ENCODE measurements around the gene CD40LG. TPM values are rescaled to one million over a fixed set of nuclear protein-coding genes. Genes with fewer than 3 reads are reported as not detected.
A peak's percentile ranks its signal among the peaks of the same experiment; 100 is the strongest.

Gene CD40LG
- total RNA-seq, 1 donor from 2014 or later: not detected

DNA sequence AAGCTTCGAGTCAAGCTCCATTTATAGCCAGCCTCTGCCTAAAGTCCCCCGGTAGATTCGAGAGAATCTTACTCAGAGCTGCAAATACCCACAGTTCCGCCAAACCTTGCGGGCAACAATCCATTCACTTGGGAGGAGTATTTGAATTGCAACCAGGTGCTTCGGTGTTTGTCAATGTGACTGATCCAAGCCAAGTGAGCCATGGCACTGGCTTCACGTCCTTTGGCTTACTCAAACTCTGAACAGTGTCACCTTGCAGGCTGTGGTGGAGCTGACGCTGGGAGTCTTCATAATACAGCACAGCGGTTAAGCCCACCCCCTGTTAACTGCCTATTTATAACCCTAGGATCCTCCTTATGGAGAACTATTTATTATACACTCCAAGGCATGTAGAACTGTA is 11.2 kb downstream of the CD40LG start:
- DNase-seq: no peak
- Mint-ChIP-seq H3K4me3 (no peak overlapping the region), H3K27ac (no peak overlapping the region), H3K4me1 (peaks cover 16% of the 10 kb centered on the region), H3K36me3 (ENCODE audit: low read depth) (peaks cover 14% of the 10 kb centered on the region), H3K9me3 (no peaks in the 10 kb centered on the region), H3K27me3 (no peaks in the 10 kb centered on the region)
- ChIA-PET CTCF (no interaction called here), POLR2A (no interaction called here)
- intact Hi-C loops (cut with micrococcal nuclease): loop anchor here (5.0 kb wide), 1 partner anchor 42 kb away; no protein-coding TSS in a partner anchor
- ATAC-seq (ENCODE audit: low read depth): no peak
- TF ChIP-seq, protein P1, sequence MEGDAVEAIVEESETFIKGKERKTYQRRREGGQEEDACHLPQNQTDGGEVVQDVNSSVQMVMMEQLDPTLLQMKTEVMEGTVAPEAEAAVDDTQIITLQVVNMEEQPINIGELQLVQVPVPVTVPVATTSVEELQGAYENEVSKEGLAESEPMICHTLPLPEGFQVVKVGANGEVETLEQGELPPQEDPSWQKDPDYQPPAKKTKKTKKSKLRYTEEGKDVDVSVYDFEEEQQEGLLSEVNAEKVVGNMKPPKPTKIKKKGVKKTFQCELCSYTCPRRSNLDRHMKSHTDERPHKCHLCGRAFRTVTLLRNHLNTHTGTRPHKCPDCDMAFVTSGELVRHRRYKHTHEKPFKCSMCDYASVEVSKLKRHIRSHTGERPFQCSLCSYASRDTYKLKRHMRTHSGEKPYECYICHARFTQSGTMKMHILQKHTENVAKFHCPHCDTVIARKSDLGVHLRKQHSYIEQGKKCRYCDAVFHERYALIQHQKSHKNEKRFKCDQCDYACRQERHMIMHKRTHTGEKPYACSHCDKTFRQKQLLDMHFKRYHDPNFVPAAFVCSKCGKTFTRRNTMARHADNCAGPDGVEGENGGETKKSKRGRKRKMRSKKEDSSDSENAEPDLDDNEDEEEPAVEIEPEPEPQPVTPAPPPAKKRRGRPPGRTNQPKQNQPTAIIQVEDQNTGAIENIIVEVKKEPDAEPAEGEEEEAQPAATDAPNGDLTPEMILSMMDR (IDR thresholded peaks at IDR 0.05): no peak

DNA sequence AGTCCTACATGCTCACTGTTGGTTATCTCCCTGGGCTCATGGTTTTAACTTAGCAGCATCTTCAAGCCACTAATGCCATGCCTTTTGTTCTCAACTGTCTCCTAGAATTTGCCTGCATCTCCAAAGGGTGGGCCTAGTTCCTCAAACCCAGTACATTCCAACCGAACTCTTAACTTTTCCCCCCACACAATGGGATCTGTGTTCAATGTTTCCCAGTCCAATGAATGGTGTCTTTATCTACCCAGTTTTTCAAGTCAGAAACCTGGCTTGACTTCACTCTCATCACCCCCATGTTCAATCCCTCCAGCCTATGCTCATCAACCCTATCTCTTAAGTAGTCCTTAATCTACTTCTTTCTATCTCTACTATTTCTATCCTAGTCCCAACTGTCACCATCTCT is 12.9 kb downstream of the CD40LG start:
- Mint-ChIP-seq H3K36me3 (ENCODE audit: low read depth) (peaks cover 24% of the 10 kb centered on the region), H3K9me3 (no peaks in the 10 kb centered on the region), H3K4me3 (no peak overlapping the region), H3K27me3 (no peaks in the 10 kb centered on the region), H3K27ac (no peak overlapping the region), H3K4me1 (peaks cover 29% of the 10 kb centered on the region)
- TF ChIP-seq, protein P1 (IDR thresholded peaks at IDR 0.05): no peak
- ATAC-seq (ENCODE audit: low read depth): no peak
- no peak for DNase-seq
- CTCF ChIA-PET: no interaction called here
- POLR2A ChIA-PET: no interaction called here
- intact Hi-C loops (cut with micrococcal nuclease): no loop called here

DNA sequence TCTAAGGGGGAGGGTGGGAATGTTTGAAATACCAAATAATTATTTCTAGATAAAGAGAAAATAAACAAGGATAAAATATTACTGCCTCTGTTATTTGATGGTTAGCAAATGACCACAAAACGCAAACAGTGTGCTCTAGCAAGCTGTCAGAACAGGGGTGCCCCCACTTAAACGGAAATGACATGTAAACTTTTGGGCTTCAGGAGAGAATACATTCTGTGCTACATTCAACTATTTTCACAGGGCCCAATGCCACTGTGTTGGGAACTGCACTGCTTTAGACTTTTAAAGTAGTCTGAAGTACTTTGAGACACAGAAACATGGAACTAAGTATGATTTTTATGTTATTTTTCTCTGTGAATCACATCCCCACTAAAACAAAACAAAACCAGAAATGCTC is 14.1 kb downstream of the CD40LG start:
- peaks cover 30% of the 10 kb centered on the region for H3K4me1 Mint-ChIP-seq
- no peaks in the 10 kb centered on the region for H3K27me3 Mint-ChIP-seq
- TF ChIP-seq, protein P1 (IDR thresholded peaks at IDR 0.05): no peak
- H3K27ac Mint-ChIP-seq: no peak overlapping the region
- H3K4me3 Mint-ChIP-seq: no peak overlapping the region
- no peak for DNase-seq
- no peaks in the 10 kb centered on the region for H3K9me3 Mint-ChIP-seq
- no peak for ATAC-seq (ENCODE audit: low read depth)
- H3K36me3 Mint-ChIP-seq (ENCODE audit: low read depth): peaks cover 28% of the 10 kb centered on the region
- POLR2A ChIA-PET: no interaction called here
- CTCF ChIA-PET: no interaction called here
- intact Hi-C loops (cut with micrococcal nuclease): no loop called here

DNA sequence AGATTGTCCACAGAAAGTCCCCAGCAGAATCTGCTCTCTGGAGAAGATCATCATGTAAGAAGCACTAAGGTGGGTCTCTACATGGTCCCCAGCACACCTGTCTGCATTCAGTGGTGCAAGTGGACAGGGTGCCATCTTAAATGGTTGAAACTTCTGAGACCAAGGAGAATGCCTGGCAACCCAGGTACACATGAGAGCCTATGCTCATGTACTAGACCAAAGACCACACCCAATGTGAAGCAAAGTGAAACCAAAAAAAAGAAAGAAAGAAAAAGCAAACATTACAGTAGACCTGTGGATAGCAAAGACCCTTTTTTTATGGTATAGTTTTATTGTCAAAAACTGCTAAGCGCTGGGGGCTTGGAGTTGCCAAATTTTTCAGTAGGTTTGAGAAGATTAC is 15.0 kb downstream of the CD40LG start:
- Mint-ChIP-seq H3K27ac (no peak overlapping the region), H3K4me3 (no peak overlapping the region), H3K27me3 (no peaks in the 10 kb centered on the region), H3K4me1 (peaks cover 30% of the 10 kb centered on the region), H3K36me3 (ENCODE audit: low read depth) (peaks cover 37% of the 10 kb centered on the region), H3K9me3 (no peaks in the 10 kb centered on the region)
- TF ChIP-seq, protein P1 (IDR thresholded peaks at IDR 0.05): no peak
- intact Hi-C loops (cut with micrococcal nuclease): no loop called here
- POLR2A ChIA-PET: no interaction called here
- no peak for ATAC-seq (ENCODE audit: low read depth)
- CTCF ChIA-PET: no interaction called here
- DNase-seq: no peak

DNA sequence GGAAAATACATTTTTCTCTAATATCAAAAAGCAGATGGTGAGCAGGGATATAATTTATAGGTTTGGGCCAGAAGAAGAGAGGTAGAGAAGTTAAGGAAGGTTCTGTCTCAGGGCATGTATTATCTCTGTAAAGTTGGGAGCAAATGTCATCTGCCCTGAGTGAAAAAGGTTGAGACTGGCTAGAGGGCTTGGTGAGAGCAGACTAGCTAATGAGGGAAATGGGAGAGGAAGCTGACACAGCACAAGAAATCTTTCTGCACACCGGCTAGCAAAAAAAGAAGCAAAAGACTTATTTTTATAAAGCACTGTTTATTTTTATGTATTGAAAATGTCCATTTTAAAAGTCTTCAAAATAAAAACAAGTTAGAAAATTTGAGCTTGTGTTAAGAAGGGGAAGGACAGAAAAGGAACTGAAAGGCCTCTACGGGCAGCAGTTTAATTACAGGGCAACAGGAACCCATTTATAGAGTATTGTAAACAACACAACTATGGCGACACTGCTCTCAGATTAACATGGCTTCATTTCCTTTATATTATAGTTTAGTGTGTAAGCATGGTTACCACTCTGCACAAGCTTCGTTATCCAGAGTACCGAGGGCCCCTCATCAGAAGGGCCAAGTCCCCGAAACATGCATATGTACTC is 17.4 kb downstream of the CD40LG start:
- peak overlapping the region; percentile 80 for H3K27ac Mint-ChIP-seq
- H3K27me3 Mint-ChIP-seq: no peaks in the 10 kb centered on the region
- no peaks in the 10 kb centered on the region for H3K9me3 Mint-ChIP-seq
- CTCF ChIA-PET: no interaction called here
- POLR2A ChIA-PET: no interaction called here
- H3K4me3 Mint-ChIP-seq: no peak overlapping the region
- intact Hi-C loops (cut with micrococcal nuclease): no loop called here
- peaks cover 19% of the 10 kb centered on the region for H3K4me1 Mint-ChIP-seq
- ATAC-seq (ENCODE audit: low read depth): peak; percentile 42
- H3K36me3 Mint-ChIP-seq (ENCODE audit: low read depth): peaks cover 59% of the 10 kb centered on the region
- no peak for DNase-seq
- TF ChIP-seq, protein P1 (IDR thresholded peaks at IDR 0.05): no peak
